Naive B cell (primary cell): Measurements from ENCODE around the gene AHCTF1. TPM values are rescaled to one million over a fixed set of nuclear protein-coding genes. Genes with fewer than 3 reads are reported as not detected.

ENCODE experiments used
- polyA plus RNA-seq, 6 donors: library from polyadenylated mRNA; unstranded; fragments of 300-500 nt; fragmentation: Illumina TruSeq; gene quantifications; one replicate each; pipeline ENCODE4 v1.2.3, GENCODE V29; 2021; ENCODE audit warnings: low read depth in 6 of 6

The AHCTF1 gene
- polyA plus RNA-seq, 6 donors from 2014 or later: 6.5 to 20.1 (median 11.1) TPM

Other genes starting within 250 kb of the AHCTF1 start
- gene SCCPDH, start 207.5 kb downstream of the AHCTF1 start, polyA plus RNA-seq: 10 to 100 TPM in 3 of 6 donors, 1 to 10 TPM in 3; 5.6 to 13.4 (median 10.7) TPM
- under 1 TPM in 1 of 6 donors, not detected in 5; 0.08 TPM for gene ZNF695, start 76.1 kb upstream of the AHCTF1 start, polyA plus RNA-seq
- 1 to 10 TPM; 1.8 to 5.0 (median 3.7) TPM for gene ZNF670, start 146.9 kb upstream of the AHCTF1 start, polyA plus RNA-seq
- 10 to 100 TPM; 40.1 to 82.0 (median 63.6) TPM for gene ZNF669, start 172.4 kb upstream of the AHCTF1 start, polyA plus RNA-seq
- 10 to 100 TPM in 5 of 6 donors, 1 to 10 TPM in 1; 7.9 to 17.5 (median 10.6) TPM for gene ZNF124, start 240.1 kb upstream of the AHCTF1 start, polyA plus RNA-seq